HTR-8/SVneo (cell line): ENCODE measurements around the gene MGAT5.
A peak's percentile ranks its signal among the peaks of the same experiment; 100 is the strongest.
"Not testable (repeated sequence)": the region's sequence is repeated elsewhere in the genome, so short reads cannot be mapped to it uniquely, and the experiment has no call there.

Experiments
- DNase-seq: peaks from one replicate; pipeline ENCODE4 v3.0.0; 2011; ENCODE audit warnings: low spot score, mixed read lengths; ENCODE audit not compliant: insufficient read length
- FAIRE-seq: peaks from 2 replicates; lab custom pipeline; 2011; peaks lifted over from hg19 to GRCh38; lab: Jason Lieb, UNC

MGAT5 gene

DNA sequence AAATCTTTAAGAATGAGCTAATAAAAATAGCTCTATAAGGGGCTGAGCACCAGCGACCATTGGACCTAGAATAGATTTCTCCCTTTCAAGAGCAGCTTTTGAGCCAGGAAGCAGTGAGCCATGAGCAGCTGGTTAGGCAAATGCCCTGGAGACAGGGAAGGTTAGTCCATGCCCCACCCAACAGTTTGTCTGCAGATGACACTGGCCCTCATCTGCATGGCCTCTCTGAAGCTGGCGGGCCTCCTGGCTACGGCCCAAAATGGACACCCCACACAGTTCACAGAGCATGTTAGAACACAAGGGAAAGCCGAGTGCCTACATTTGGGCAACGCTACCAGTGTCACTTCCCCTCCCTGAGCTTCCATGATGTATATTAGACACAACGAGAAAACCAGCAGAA lies 201.1 kb downstream of the MGAT5 start:
- no peak for FAIRE-seq
- no peak for DNase-seq

DNA sequence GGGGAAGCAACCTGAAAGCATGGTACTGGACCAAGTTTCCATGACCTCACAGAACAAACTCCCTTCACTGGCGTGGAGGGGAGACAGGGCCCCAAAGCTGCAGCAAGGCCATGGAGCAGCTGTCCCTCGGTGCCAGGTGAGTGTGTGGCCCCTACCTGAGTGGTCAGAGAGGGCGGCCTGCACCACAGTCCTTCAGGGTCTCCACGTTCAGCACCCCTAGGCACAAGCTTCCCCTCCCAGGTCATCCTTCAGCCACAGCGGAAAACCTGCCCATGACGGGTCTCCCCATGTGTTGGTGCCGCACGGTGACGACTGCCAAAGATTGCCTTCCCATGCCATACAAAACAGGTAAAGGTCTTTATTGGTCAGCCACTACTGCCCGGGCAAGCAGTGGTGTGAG lies 201.6 kb downstream of the MGAT5 start:
- DNase-seq (no peak), FAIRE-seq (no peak)

DNA sequence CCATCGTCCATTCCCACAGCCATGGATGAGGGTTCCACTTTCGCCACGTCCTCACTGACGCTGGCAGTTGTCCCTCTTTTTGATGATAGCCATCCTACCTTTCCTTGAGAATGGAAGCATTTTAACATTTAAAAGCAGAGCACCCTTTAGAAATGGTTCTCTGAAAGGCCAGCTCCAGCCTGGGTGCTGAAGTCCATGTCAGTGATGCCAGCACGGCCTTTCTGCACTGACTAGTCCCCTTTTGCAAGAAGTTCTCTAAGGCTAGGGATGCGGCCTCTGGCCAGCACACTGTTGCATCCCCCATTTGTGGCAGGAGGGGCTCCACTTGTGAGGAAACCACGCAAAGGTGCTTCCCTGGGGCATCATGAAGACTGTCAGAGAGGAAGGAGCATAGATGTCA lies 203.5 kb downstream of the MGAT5 start:
- FAIRE-seq (no peak), DNase-seq (no peak)

DNA sequence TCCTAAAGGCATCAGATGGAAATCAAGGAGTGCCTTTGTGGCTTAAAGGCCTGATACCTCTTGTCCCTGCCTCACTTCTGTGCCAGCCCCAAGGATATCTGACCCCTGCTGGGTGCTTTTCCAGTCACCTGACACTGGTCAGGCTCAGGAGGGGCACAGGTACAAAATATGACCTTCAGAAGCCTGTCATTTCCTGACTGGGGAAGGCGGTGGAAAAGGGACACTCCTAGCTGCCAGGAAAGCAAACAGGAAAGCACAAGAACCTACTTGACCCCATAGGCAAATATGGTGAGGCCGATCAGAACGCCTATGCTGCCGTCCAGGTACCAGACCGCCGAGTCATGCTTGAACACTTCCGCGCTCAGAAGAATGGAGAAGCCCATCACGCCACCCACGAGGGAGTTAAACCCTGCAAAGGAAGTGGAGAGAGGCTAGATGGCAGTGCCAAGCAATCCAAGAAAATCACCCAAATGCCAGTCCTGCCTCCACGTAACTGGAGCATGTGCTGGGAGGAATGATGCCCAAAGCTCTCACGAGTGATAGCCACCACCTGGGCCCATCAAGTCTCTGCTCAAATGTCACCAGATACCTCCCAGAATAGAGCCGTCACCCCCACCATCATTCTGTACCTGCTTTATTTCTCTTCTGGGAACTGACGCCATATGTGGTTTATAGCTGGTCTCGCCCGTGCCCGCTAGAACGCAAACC lies 204.0 kb downstream of the MGAT5 start:
- FAIRE-seq = no peak
- DNase-seq = no peak

DNA sequence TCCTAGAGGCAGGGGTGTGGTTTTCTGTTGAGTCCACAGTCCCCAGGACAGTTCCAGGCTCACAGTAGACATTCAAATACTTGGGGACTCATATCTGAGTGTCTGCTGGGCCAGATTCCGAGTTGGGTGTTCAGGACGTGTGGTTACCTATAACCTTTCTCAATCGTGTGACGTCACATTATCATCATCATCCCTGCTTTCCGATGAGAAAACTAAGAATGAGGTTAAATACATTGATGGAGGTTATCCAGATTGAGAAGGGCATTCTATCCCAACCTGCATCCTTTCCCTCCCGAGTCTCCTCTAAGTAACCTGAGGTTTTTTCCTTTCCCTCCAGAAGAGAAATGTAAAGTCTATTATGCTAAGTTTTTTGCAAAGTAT lies 204.6 kb downstream of the MGAT5 start:
- FAIRE-seq = no peak
- DNase-seq = no peak

DNA sequence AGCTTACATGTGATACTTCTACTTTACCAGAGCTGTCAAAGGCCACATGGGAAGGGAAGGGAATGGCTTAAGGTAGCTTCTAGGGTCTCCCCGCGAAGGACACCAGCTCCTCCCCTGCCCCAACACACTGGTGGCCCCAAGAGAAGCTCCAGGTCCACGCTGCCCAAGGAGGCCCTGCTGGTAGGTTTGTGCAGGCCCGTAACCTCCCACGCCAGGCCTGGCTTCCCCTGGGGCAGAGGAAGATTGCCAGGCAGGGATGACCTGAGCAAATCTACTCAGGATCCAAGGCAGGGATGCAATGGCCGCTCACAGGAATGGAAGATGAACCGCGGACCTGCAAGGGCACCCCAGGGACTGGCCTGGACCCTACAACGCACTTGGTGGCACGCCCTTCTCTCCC lies 205.1 kb downstream of the MGAT5 start:
- FAIRE-seq (no peak), DNase-seq (no peak)

DNA sequence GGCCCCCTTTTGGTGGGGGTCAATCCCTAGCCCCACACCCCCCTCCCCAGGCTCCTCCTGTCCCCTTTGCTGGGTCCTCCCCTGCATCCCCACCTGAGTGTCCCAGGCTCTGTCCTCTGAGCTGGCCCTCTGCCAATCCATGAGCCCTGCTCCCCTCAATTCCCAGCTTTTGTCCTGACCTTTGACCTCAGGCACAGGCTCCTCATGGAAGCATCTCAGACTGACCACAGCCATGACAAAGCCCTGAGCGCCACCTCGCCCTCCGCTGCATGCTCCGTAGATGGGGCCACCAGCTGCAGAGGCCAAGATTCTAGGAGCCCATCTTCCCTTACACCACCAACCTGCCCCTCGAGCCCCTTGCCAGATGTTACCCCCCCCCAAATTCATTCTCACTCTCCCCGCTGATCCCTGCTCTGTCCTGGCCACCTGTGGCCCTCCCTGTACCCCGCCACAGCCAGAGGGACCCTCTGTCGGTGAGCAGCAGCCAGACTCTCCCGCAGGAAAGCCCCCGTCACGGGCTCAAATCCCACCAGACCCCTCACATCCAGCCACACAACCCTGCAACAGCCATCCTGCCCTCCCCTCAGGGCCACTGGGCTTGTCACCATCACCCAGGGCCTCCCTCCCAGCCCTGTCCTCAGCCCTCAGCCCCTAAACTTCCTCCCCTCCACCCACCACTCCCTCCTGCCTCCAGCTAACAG lies 206.0 kb downstream of the MGAT5 start:
- no peak for FAIRE-seq
- no peak for DNase-seq

DNA sequence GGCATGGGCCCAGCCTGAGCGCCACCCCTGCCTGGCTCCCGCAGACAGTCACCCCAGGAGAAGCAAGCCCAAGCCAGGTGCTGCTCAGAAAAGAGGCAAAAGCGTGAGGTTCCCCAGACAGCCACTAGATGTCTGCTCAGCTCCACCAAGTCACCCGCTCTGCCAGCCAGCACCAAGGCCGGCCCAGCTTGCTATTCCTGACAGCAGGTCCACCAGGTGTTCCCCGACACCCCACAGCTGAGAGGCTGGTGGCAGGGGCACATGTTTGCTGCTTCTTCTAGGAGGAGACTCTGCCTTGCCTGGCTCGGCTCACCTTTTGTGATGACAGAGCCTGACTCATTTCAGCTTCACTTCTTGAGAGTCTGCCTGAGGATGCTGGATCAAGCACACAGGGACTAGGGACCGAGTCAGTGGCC lies 206.7 kb downstream of the MGAT5 start:
- no peak for FAIRE-seq
- DNase-seq = peak; percentile 63

DNA sequence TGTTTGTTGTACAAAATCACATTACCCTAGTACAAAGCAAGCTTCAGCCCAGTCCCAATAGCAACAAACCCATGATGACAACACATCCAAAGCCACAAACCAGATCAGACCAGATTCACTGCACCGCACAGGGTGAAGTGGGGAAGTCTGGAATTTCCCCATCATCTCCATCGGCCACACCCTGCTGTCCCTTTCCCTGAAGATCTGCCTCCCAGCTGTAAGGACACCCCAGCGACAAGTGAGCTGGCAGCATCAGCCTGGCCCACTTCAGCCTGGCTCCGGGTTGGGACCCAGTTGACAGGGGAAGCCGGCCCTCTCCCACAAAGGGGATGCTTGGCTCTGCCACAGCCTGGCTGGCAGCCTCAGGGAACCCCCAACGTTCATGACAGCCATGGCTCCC lies 207.6 kb downstream of the MGAT5 start:
- FAIRE-seq (no peak), DNase-seq (no peak)

DNA sequence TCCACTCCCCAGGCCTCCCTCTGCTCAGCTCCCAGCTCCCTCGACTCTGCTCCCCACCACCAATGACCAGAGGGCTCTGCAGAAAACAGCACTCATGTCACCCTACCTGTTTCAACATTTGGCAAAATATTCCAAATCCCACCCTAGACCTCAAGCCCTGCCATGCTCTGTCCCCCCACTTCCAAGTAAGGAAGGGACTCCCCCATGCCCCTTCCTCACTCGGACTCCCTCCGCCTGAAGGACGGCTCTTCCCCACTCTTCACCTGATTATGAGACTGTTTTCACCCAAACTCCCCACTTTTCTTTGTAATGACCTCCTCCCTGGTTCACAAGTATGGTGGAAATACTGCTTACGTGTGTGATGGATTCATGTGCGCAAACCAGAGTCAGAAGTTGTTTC lies 208.4 kb downstream of the MGAT5 start:
- no peak for FAIRE-seq
- DNase-seq = no peak

DNA sequence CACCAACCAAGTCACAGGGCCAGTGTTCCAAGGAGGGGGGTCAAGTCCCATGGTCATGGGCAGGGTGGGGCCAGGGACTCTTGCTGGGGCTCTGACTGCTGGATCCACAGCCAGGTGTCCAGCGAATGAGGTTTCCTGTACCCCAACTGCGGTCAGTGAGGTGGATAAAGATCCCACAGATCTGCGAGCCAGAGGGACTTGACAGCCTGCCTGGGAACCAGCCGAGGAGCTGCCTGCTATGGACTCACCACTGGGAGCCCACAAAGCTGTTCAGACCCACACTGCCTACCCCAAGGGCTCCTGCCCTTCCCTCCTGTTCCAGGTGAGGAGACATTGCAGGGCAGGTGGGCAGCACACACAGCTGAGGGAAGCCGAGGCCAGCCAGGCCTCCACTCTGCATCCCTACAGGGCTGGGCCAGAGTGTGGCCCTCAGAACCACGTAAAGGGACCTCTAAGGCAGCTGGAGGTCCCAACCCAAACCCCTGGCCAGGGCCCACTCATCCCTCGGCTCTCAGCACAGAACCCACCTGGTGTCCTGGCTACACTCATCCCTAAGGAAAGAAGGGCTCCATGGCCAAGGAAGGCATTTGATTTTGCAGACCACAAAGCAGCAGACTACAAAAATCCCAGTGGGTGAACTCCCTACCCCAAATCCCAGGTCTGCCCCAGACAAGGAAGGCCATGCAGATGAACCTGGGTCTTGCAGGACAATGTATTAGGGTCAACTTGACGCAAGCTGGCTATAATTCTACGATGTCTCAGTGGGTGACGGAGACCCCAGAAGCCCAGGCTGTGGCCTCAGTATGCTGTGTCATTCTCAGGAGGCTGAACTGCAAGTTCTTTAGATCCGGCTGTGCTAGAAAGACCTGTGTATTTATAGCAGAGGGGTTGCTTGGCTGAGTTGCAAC lies 209.2 kb downstream of the MGAT5 start:
- FAIRE-seq = no peak
- no peak for DNase-seq

DNA sequence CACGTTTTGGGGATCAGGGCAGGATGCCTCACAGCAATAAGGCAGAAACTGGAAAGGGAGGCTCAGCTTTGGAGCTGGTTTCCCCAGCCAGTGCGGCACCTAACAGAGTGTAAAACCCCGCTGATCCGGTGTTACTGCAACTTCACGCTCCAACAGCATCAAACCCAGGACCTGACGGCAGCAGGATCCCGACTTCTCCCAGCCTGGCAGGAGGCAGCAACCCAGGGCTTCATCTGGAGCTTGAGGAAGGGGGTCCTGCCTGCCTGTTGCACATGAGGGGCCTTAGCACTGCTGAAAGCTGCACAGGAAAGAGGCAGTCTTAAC lies 209.8 kb downstream of the MGAT5 start:
- DNase-seq (no peak), FAIRE-seq (no peak)

DNA sequence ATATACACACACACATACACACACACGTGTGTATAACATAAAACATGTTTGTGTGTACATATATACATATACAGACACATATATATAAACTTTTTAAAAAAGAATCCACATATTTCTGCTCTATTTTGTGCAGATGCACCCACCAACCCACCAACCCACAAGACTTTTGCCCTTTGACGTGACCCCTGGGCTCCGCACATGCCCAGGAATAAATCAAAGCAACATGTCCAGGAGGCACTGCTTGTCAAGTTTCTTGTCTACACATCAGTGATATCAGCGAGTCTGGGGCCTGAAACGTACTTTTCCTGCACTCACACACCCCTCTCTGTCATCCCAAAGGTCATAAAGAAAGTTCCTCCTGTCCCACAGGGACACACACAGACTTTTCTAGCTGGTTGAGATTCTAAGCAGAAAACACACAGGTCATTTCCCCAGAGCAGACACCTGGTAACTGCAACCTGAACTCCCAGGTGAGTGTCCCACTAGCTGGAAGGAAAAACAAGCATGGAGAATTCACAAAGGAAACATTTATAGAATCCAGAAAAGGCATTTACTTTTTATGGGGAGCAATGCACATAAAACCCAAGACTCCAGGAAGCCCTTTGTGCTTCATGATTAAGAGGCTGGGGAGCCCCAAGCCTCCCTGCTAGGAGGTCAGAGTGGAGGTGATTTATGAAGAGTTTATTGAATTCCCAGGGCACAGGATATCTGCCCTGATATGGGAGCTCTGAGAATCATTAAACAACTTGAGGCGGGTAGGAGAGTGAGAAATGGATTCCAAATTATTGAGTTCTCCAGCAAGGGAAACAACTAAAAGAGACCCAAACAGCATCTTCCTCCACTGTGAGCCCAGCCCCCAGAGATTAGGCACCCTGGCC lies 211.6 kb downstream of the MGAT5 start:
- no peak for DNase-seq

DNA sequence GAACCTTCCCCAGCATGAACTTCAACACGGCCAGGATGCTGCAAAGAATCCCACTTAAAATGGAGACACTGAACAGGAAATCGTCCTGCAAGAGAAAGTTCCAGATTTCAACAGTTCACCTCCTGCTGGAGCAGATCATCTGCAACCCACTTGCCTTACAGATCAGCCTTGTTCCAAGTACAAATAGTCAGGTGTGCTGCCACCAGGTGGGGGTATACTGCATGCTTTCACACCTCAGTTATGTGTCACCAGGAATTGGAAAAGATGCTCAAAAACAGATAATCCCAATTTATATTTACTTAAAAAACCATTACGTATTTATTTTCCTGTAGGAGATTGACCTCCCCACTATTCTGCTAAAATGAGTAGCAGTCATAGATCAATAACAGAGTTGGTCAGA lies 212.3 kb downstream of the MGAT5 start:
- DNase-seq = no peak
- no peak for FAIRE-seq

More for the DNA sequence above, 211.6 kb downstream of the MGAT5 start:
- no peak for FAIRE-seq

DNA sequence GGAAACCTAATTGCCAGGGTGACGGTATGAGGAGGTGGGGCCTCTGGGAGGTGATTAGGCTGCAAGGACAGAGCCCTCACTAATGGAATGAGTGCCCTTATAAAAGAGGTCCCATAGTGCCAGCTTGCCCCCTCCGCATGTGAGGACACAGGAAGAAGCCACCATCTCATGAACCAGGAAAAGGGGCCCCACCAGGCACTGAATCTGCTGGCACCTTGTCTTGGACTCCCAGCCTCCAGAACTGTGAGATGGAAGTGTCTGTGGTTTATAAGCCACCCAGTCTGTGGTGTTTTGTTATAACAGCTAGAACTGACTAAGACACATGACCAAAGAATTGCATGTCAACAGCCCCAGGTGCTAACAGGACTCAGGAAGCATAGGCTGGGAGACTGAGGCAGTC lies 214.3 kb downstream of the MGAT5 start:
- DNase-seq (no peak), FAIRE-seq (no peak)

DNA sequence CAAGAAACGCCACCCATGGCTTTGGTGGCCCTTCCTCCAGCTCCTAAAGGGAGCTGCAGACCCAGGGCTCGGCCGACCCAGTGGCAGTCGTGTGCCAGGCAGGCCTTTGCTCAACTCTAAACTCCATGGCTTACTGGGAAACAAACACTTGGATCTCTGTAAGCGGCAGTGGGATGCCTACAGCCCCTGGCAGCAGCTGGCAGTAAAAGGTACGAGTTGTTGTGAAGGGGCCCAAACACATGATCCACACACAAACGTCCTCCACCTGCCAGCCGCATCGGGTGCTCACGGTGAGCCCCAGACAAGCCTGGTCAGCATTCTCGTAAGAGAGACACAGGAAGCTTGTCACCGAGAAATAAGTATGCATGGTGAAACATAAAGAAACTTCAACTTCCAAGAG lies 214.9 kb downstream of the MGAT5 start:
- no peak for DNase-seq
- FAIRE-seq = no peak

DNA sequence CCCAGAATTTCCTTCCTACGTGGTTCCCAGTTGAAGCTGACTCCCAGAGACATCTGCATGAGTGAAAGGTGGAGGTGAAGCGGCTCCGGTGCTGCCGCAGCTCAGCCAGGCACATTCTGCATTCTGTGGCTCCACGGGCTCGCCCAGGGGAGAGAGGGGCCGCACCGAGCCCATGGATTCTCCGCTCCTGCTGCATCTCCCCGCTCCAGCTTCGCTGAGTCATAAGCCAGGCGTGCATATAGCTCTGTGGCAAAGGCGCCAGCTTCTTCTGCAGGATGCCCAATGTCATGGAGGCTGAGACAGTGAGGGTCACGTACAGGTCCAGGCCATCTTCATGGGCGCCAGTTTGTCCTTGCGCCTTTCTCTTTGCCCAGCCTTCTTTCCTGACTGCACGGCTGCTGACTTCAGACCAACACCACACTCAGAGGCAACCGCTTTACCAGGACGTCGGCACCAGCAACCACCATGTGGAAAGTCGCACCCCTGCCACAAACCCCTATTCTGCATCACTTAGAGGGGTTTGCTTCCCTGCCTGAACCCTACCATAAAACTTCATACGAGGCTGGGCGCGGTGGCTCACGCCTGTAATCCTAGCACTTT lies 215.7 kb downstream of the MGAT5 start:
- DNase-seq (no peak), FAIRE-seq (no peak)

DNA sequence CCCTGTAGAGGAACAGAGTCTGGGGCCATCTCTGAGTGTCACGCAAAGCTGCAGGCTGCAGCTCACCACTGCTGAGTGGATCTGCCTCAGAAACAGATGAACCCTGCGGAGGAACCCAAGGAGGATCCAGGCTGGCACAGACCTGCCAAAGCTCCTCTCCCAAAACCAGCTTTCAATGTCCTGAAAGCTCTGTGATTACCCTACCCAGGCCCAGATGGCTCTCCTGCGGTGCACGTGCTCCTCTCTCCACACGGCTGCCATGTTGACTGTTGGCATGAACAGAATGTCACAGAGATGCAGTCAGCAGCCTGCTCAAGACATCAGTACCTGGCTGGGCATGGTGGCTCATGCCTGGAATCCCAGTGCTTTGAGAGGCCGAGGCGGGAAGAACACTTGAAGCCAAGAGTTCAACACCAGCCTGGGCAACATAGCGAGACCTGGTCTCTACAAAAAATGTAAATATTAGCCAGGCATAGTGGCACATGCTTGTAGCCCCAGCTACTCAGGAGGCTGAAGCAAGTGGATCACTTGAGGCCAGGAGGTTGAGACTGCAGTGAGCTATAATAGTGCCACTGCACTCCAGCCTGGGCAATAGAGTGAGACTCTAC lies 216.8 kb downstream of the MGAT5 start:
- DNase-seq (no peak), FAIRE-seq (no peak)

DNA sequence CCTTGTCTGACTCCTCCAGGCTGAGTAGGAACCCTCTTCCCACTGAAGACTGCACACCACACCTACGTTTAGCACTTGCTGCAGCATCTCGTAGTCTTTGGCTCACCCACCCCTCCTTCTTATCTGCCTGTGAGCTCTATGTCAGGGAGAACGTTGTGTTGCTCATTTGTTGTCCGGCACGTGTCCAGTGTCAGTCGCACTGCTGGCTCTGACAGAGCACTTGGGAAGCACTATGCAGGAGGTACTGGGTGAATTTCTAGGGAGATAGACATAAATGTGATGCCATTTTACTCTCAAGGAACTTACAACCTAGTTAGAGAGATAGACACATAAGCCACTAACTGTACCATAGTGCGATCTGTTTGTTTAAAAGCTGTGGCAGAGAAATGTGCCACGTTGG lies 223.1 kb downstream of the MGAT5 start:
- not testable (repeated sequence) for FAIRE-seq, DNase-seq
